Keratinocyte (primary cell): ENCODE measurements around the gene HMCN2. TPM values are rescaled to one million over a fixed set of nuclear protein-coding genes. Genes with fewer than 3 reads are reported as not detected.

ENCODE experiments used
- DNase-seq: peaks from one replicate; pipeline ENCODE4 v3.0.0-alpha.2; 2011; ENCODE audit warnings: low read depth, missing footprints, low spot score
- FAIRE-seq: peaks from 2 replicates; lab custom pipeline; 2011; peaks lifted over from hg19 to GRCh38; lab: Jason Lieb, UNC
- H2AFZ ChIP-seq: 2 replicates; pipeline ENCODE4 v1.6.0; 2012; ENCODE audit warnings: low read length, control low read depth, inconsistent platforms; ENCODE audit not compliant: control insufficient read depth
- H3K27ac ChIP-seq: 2 replicates; pipeline ENCODE4 v1.5.1; 2011; ENCODE audit warnings: low read length; ENCODE audit not compliant: control insufficient read depth, insufficient read depth
- H3K27me3 ChIP-seq: 3 replicates; pipeline ENCODE4 v1.6.0; 2011; ENCODE audit warnings: low read length; ENCODE audit not compliant: control insufficient read depth, insufficient read depth; ENCODE audit errors: extremely low read depth
- H3K36me3 ChIP-seq, 2 experiments: 2 replicates in 1 of 2; 3 replicates in 1 of 2; pipeline ENCODE4 v1.5.1; 2011; ENCODE audit warnings: low read length in 2 of 2, mild to moderate bottlenecking in 1 of 2; ENCODE audit not compliant: control insufficient read depth in 2 of 2, insufficient read depth in 2 of 2; ENCODE audit errors: extremely low read depth in 1 of 2
- H3K4me1 ChIP-seq: 3 replicates; pipeline ENCODE4 v1.5.1; 2011; ENCODE audit warnings: low read length; ENCODE audit not compliant: control insufficient read depth, insufficient read depth; ENCODE audit errors: extremely low read depth
- H3K4me2 ChIP-seq: 3 replicates; pipeline ENCODE4 v1.6.0; 2011; ENCODE audit warnings: low read depth, low read length; ENCODE audit not compliant: control insufficient read depth, insufficient read depth; ENCODE audit errors: extremely low read depth
- H3K4me3 ChIP-seq, 3 experiments: fragments of 200-600 bp in 1 of 3; sonication (generic) in 1 of 3; 2 replicates in 2 of 3; 3 replicates in 1 of 3; pipeline ENCODE4 v1.5.1; 2011 to 2016; ENCODE audit warnings: low read length in 3 of 3, mild to moderate bottlenecking in 3 of 3, control low read depth in 2 of 3, inconsistent platforms in 1 of 3, low read depth in 1 of 3, mixed read lengths in 1 of 3, mixed run types in 1 of 3, moderate library complexity in 1 of 3; ENCODE audit not compliant: control insufficient read depth in 2 of 3, insufficient read depth in 2 of 3; ENCODE audit errors: extremely low read depth in 1 of 3
- H3K79me2 ChIP-seq: 2 replicates; pipeline ENCODE4 v1.6.0; 2012; ENCODE audit warnings: low read length; ENCODE audit not compliant: control insufficient read depth, insufficient read depth
- H3K9ac ChIP-seq: 3 replicates; pipeline ENCODE4 v1.6.0; 2011; ENCODE audit warnings: low read length; ENCODE audit not compliant: control insufficient read depth, insufficient read depth; ENCODE audit errors: extremely low read depth
- H3K9me1 ChIP-seq: 3 replicates; pipeline ENCODE4 v1.6.0; 2011; ENCODE audit warnings: low read length; ENCODE audit not compliant: control insufficient read depth, insufficient read depth; ENCODE audit errors: extremely low read depth
- H3K9me3 ChIP-seq: 2 replicates; pipeline ENCODE4 v1.5.1; 2012; ENCODE audit warnings: low read depth, low read length; ENCODE audit not compliant: control insufficient read depth
- H4K20me1 ChIP-seq: 3 replicates; pipeline ENCODE4 v1.6.0; 2011; ENCODE audit warnings: low read length; ENCODE audit not compliant: control insufficient read depth, insufficient read depth; ENCODE audit errors: extremely low read depth
- EZH2 ChIP-seq: IDR thresholded peaks from one replicate; pipeline ENCODE4 v1.6.1; 2012; ENCODE audit warnings: inconsistent platforms, mild to moderate bottlenecking, low read length, moderate library complexity
- dilution Hi-C: fragments of 300-500 bp; cut with MboI; formaldehyde crosslinking; loops from one replicate; pipeline ENCODE4 v1.7.0; 2020; ENCODE audit warnings: low sequenced_read_pairs; ENCODE audit not compliant: extremely low pct_ligation_motif_present
- polyA plus RNA-seq, 5 experiments: library from polyadenylated mRNA; depleted of rRNA in 3 of 5; stranded (reverse) in 3 of 5; stranded (forward) in 1 of 5; unstranded in 1 of 5; fragments of >200 nt; gene quantifications; 1 replicate in 1 of 5; 2 replicates in 3 of 5; 3 replicates in 1 of 5; pipeline versions ENCODE4 v1.2.1 to v1.2.3, GENCODE V29; 2011 to 2012; ENCODE audit warnings: missing spikeins in 2 of 5, low read depth in 1 of 5, low replicate concordance in 1 of 5
- TF ChIP-seq, protein P1 (sequence below), 3 experiments: IDR thresholded peaks in 1 of 3; conservative IDR thresholded peaks in 1 of 3; optimal IDR thresholded peaks in 1 of 3; 2 replicates in 2 of 3; 3 replicates in 1 of 3; pipeline versions ENCODE3 to v1.5.1; 2011; ENCODE audit warnings: low read length in 3 of 3, mild to moderate bottlenecking in 3 of 3, moderate library complexity in 2 of 3, control low read depth in 1 of 3, inconsistent platforms in 1 of 3; ENCODE audit not compliant: insufficient read depth in 2 of 3; ENCODE audit errors: extremely low read depth in 1 of 3

HMCN2 gene
- polyA plus RNA-seq, 1 donor (not counting 4 experiments of a cell fraction or from before 2014, with no cell fraction given), result not detected

DNA sequence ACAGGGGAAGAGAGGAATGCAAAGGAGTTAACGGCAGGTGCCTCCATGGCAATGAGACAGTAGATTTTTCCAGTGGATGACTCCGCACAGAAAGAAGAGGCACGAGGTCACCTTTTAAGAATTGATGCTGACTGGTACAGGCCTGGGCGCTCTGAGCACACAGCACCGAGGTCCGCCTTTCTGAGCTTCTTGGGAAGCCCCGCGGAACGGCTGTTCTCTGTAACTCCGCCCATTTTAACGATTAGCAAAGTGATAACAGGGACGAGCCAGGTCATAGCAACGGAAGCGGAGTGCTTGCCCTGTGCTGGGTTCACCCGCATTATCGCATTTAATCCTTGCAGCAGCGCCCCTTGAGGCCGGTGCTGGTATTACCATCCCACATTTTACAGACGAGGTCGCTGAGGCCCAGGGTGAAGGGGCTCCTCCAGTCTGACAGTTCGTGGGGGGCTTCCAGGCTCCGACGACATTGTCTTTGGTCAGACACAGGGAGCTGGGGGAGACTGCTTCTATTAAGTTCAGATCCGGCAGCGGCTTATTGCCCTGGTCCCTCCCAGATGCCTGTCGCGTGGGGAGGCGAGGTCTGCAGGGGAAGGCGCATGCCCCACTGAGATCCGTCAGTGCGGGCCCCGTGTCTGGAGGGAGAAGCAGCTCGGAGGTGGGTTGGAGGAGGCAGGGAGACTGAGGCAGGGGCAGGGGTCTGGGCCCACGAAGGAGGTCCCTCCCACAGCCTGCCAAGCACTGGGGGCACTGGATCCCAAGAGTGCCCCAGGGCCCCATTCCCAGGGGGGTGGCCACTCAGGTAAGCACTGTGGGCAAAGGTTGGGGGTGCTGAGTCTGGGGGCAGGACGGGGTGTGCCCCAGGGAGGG is 22.3 kb upstream of the HMCN2 start:
- DNase-seq, result no peak
- Histone ChIP-seq H3K4me1 (peaks cover 10% of the 10 kb centered on the region), H3K9ac (no peak overlapping the region), H3K27me3 (peaks cover 3% of the 10 kb centered on the region), H3K4me3 (peak overlapping the region in 1 of 3 experiments; percentile 3), H4K20me1 (no peaks in the 10 kb centered on the region), H3K9me3 (no peaks in the 10 kb centered on the region), H3K36me3 (no peaks in the 10 kb centered on the region), H3K4me2 (peak overlapping the region; percentile 53), H3K9me1 (no peaks in the 10 kb centered on the region), H3K27ac (no peak overlapping the region), H2AFZ (peak overlapping the region; percentile 60), H3K79me2 (no peaks in the 10 kb centered on the region)
- FAIRE-seq, result peak; percentile 20
- TF ChIP-seq EZH2, result no peak
- TF ChIP-seq, protein P1, sequence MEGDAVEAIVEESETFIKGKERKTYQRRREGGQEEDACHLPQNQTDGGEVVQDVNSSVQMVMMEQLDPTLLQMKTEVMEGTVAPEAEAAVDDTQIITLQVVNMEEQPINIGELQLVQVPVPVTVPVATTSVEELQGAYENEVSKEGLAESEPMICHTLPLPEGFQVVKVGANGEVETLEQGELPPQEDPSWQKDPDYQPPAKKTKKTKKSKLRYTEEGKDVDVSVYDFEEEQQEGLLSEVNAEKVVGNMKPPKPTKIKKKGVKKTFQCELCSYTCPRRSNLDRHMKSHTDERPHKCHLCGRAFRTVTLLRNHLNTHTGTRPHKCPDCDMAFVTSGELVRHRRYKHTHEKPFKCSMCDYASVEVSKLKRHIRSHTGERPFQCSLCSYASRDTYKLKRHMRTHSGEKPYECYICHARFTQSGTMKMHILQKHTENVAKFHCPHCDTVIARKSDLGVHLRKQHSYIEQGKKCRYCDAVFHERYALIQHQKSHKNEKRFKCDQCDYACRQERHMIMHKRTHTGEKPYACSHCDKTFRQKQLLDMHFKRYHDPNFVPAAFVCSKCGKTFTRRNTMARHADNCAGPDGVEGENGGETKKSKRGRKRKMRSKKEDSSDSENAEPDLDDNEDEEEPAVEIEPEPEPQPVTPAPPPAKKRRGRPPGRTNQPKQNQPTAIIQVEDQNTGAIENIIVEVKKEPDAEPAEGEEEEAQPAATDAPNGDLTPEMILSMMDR (optimal IDR thresholded peaks at IDR 0.05 in 1 of 3, IDR thresholded peaks at IDR 0.05 in 1 of 3, conservative IDR thresholded peaks at IDR 0.05 in 1 of 3; ENCODE audit: extremely low read depth in 1 of 3, insufficient read depth in 2 of 3, low read length in 3 of 3), result peak; percentile 86 to 95 (median 93)
- dilution Hi-C loops, result no loop called here

DNA sequence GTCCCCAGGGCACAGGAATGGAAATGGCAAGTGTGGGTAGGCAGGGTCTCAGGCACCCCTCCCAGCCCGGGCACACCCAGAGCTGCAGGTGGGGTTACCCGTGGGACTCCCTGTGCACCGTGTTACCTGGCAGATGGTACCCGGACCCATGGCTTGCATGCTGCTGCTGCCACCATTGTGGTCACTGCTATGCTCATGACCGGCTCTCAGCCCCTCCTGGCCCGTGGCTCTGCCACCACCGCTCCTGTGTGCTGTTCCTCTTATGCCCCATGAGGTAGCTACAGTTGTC is 21.7 kb upstream of the HMCN2 start:
- H3K4me1 ChIP-seq, result peaks cover 10% of the 10 kb centered on the region
- peaks cover 3% of the 10 kb centered on the region for H3K27me3 ChIP-seq
- DNase-seq (no peak), FAIRE-seq (no peak)
- TF ChIP-seq, protein P1 (optimal IDR thresholded peaks at IDR 0.05 in 1 of 3, IDR thresholded peaks at IDR 0.05 in 1 of 3, conservative IDR thresholded peaks at IDR 0.05 in 1 of 3; ENCODE audit: extremely low read depth in 1 of 3, insufficient read depth in 2 of 3, low read length in 3 of 3), result no peak
- TF ChIP-seq EZH2, result no peak
- no peak overlapping the region for H3K27ac ChIP-seq
- no peaks in the 10 kb centered on the region for H3K36me3 ChIP-seq
- dilution Hi-C loops, result no loop called here
- no peaks in the 10 kb centered on the region for H3K79me2 ChIP-seq
- no peaks in the 10 kb centered on the region for H3K9me1 ChIP-seq
- no peak overlapping the region for H3K4me3 ChIP-seq
- no peaks in the 10 kb centered on the region for H3K9me3 ChIP-seq
- H3K9ac ChIP-seq, result no peak overlapping the region
- H3K4me2 ChIP-seq, result no peak overlapping the region
- H4K20me1 ChIP-seq, result no peaks in the 10 kb centered on the region
- no peak overlapping the region for H2AFZ ChIP-seq
